Hematopoietic multipotent progenitor cell treated with erythropoietin and hydrocortisone succinate and interleukin-3 and kit ligand, for 17 days (in vitro differentiated cells): ENCODE data around the gene PCP2.

Source experiments
- DNase-seq: peaks from one replicate; pipeline ENCODE4 v3.0.0-alpha.2; 2015; ENCODE audit warnings: low spot score

The PCP2 gene

DNA sequence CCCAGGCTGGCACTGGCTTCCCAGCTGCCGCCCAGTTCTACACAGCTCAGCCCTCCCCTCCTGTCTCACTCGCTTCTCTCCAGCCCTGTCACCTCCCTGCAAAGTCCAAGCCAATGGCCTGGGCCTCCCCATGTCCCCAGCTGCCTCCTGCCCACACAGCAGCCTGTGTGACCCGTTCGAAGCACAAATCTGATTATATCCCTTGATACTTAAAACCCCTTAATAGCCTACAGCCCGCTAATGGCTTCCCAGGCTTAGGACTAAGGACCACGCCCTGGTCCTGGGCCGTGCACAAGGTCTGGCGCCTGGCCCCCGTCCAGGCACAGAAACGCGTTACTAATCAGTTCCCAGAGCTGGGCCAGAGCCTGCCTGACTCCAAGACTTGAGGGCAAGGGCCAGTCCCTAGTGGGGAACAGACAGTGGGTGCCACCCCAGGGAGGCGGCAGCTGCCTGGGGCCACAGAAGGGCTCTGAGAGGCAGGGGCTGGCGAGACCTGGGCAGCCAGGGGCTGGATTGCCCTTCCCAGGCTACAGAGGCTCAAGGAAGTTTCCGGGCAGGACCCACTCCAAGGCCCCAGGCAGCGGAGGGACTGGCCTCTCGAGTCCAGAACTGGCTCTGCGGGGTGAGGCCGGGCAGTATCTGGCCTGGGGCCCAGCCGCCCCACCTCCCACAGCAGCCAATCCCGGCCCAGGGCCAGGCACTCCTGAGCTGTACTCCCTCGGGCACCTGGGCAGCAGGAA lies 14.6 kb downstream of the PCP2 start:
- DNase-seq = no peak

DNA sequence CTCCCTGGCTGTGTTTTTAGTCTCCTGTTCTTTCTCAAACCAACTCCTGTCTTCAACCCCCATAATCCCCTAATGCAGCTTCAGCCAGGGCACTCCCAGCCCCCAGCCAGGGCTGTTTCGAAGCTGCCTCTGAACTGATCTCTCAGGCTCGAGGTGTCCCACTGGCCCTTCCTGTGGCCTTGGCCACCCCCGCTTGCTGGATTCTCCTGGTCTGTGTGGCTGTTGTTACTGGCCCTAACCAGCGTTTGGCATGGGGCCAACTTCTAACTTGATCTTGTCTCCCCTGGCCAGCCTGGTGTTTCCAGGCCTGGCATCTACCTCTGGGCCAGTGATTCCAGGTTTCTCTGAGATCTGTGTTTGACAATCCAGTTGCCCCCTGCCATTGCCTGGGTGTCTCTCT lies 15.2 kb downstream of the PCP2 start:
- DNase-seq = peak; percentile 28

DNA sequence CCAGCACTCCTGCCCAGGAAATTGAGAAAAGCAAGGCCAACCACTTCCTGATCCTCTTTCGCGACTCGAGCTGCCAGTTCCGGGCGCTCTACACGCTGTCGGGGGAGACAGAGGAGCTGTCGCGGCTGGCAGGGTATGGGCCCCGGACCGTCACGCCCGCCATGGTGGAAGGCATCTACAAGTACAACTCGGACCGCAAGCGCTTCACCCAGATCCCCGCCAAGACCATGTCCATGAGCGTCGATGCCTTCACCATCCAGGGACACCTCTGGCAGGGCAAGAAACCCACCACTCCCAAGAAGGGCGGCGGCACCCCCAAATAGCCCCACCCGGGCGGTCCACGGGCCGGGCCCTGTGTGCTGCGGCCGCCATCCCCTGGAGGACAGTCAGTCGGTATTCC lies 15.8 kb downstream of the PCP2 start:
- DNase-seq = no peak

DNA sequence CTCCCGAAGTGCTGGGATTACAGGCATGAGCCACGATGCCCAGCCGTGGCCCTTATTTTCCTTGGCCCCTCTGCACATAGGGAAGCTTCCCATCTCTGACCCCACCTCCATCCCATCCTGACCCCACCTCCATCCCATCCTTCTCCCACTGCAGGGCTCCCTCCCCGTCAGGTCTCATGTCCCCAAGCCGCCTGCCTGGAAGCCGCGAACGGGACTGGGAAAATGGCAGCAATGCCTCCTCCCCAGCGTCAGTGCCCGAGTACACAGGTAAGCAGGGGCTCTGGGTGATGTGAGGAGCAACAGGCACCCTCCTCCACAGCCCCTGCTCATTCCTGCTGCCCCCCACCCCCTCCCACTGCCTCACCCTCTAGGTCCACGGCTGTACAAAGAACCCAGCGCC lies 16.3 kb downstream of the PCP2 start:
- DNase-seq = no peak

DNA sequence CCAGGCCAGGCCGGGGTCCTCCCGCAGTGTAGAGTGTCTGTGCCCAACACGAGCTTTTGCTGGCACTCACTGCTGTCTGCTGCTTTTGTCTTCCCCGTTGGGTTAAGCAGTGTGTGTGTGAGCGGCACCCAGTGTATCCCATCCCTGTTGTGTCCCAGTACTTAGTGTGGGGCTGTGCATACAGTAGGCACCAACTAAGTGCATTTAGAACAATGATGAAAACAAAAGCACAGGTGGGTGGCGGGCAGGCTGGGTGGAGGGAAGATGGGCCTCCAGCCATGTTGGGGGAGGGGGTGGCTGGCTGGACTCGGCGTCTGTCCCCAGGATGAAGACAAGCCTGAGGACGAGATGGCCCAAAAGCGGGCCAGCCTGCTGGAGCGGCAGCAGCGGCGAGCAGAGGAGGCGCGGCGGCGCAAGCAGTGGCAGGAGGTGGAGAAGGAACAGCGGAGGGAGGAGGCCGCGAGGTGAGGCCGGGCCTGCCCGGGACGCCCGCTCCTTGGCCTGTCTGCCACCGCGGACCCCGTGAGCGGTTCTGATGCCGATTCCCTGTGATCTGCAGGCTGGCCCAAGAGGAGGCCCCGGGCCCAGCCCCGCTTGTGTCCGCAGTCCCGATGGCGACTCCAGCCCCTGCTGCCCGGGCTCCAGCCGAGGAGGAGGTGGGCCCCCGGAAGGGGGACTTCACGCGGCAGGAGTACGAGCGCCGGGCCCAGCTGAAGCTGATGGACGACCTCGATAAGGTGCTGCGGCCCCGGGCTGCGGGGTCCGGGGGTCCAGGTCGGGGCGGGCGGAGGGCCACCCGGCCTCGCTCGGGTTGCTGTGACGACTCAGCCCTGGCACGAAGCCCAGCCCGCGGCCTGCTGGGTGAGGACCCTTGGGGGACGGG lies 18.4 kb downstream of the PCP2 start:
- no peak for DNase-seq

DNA sequence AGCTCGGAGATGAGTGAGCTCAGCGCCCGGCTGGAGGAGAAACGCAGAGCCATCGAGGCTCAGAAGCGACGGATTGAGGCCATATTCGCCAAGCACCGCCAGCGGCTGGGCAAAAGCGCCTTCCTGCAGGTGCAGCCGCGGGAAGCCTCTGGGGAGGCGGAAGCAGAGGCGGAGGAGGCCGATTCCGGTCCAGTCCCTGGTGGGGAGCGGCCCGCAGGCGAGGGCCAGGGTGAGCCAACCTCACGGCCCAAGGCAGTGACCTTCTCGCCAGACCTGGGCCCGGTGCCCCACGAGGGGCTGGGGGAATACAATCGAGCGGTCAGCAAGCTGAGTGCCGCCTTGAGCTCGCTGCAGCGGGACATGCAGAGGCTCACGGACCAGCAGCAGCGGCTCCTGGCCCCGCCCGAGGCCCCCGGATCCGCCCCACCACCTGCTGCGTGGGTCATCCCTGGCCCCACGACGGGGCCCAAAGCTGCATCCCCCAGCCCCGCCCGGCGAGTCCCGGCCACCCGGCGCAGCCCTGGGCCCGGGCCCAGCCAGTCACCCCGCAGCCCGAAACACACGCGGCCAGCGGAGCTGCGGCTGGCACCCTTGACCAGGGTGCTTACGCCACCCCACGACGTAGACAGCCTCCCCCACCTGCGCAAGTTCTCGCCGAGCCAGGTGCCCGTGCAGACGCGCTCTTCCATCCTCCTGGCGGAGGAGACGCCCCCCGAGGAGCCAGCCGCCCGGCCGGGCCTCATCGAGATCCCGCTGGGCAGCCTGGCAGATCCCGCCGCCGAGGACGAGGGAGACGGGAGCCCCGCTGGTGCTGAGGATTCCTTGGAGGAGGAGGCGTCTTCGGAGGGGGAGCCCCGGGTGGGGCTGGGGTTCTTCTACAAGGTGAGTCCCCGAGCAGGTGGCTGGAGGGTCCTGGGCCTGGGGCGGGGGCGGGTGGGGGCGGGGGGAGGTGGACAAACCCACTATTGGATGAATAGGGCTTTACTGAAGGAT lies 20.9 kb downstream of the PCP2 start:
- no peak for DNase-seq

DNA sequence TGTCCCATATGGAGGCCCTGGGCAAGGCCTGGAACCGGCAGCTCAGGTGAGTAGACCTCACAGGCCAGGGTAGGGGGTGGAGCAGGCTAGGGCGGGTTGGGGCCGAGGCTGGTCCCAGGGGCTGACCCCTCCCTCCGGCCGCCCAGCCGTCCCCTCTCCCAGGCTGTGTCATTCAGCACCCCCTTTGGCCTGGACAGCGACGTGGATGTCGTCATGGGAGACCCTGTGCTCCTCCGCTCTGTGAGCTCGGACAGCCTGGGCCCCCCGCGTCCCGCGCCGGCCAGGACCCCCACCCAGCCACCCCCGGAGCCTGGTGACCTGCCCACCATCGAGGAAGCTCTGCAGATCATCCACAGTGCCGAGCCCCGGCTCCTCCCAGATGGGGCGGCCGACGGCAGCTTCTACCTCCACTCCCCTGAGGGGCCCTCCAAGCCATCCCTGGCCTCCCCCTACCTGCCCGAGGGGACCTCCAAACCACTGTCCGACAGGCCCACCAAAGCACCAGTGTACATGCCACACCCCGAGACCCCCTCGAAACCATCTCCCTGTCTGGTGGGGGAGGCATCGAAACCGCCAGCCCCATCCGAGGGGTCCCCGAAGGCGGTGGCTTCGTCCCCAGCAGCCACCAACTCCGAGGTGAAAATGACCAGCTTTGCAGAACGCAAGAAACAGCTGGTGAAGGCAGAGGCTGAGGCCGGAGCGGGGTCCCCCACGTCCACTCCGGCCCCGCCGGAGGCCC lies 21.8 kb downstream of the PCP2 start:
- DNase-seq = no peak

DNA sequence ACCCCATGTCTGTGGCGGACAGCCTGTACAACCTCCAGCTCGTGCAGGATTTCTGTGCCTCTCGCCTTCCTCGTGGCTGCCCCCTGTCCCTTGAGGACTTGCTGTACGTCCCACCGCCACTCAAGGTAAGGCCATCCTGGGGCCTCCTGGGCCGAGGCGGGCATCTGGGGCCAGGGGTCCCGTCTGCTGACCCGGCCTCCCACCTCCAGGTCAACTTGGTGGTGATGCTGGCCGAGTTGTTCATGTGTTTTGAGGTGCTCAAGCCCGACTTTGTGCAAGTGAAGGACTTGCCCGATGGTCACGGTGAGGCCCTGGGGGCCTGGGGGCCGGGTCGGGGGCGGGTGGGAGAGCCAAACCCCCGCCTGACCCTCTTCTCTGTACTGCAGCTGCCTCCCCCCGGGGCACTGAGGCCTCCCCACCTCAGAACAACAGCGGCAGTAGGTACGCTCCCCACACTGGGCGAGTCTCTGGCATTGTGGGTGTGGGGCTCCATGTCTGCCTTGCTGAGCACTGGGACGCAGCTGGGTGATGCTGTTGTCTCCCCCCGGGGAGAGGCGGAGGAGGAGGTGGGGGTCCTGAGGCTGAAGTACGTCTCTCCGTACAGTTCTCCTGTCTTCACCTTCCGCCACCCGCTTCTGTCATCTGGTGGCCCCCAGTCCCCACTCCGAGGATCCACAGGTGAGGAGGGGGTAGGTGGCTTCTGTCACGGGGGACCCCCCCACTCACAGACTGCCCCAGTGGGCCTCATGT lies 22.9 kb downstream of the PCP2 start:
- DNase-seq = no peak

DNA sequence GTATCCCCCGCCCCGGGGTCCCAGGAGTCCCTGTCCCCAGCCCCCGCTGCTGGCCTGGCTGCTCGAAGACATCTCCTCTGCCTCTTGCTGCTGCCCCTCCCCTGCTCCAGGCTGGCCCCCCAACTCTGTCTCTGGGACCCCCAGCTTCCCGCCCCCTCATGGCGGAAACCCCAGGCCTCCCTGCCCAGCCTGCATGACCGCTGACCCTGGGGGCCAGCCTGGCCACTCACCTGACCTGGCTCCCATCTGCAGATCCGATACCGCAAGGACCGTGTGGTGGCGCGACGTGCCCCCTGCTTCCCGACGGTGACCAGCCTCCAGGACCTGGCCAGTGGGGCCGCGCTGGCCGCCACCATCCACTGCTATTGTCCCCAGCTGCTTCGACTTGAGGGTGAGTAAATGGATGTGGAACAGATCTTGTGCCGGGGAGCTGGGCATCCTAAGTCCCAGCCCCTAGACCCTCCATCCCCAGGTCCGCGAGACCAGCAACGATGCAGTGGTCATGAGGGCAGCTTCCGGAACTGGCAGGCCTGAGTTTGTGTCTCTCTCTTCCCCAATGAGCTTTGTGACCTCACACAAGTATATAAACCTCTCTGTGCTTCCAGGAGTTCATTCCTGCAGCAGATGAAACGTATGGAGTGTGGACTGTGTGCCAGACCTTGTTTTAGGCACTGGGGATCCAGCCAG lies 25.5 kb downstream of the PCP2 start:
- no peak for DNase-seq

DNA sequence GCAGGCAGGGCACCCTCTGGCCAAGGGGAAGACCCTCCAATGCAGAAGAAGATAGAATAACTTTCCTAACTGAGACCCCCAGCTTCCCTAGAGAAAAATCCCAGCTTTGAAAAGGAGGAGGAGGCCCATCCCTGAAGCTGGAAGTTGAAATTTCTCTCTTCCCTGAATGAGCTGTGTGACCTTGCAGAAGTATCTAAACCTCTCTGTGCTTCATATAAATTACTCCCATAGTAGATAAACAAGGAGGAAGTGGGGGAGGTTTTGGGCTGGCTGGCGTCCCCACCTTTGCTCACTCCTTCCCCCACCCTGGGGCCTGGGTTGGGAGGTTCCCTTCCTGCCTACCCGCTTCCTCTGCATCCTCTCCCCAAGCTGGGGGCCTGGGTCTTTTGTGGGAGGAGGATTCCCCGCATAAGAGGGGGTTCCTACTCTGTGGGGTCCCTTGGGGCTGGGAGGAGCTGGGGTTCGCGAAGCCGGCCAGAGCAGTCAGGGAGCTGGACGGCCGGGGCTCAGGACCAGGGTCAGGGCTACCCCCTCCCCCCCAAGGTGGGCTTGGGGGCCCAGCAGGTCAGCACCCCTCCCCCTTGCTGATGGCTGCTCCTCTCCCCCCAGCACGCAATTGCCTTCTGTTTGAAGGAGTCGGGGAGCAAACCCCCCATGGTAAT lies 26.2 kb downstream of the PCP2 start:
- no peak for DNase-seq

DNA sequence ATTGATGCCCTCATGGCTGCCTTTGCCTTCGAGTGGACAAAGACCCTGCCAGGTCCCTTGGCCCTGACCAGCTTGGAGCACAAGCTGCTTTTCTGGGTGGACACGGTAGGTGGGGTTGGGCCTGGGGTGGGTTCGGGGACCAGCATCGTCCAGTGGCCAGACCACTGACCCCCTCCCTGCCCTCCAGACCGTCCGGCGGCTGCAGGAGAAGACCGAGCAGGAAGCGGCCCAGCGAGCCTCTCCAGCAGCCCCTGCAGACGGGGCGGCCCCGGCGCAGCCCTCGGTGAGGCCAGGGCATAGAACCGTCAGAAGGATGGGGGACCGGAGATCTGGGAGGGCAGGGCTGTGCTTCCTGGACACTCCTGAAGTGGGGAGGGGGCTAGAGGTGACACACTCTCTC lies 27.2 kb downstream of the PCP2 start:
- no peak for DNase-seq

DNA sequence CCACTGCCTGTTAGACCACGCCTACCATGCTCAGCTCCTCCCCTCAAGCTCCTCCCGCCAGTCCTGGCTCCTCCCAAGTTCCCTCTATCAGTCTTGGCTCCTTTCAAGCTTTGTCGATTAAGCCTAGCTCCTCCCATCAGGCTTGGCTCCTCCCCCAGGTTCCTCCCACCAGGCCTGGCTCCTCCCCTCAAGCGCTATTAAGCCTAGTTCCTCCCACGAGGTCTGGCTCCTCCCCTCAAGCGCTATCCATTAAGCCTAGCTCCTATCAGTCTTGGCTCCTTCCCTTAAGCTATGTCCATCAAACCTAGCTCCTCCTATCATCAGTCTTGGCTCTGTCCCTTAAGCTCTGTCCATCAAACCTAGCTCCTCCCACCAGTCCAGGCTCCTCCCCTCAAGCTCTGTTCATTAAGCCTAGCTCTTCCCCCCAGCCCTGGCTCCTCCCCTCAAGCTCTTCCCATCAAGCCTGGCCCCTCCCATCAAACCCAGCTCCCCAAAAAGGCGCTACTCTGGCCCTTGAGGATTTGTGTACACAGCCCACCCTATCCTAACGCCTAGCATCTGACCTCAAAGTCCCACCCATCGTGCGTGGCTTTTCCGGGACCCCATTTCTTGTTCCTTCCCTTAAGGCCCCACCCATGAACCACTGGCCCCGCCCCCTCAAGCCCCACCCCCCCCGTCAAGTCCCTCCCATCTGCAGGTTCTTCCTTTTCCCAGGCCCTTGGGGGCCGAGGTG lies 27.9 kb downstream of the PCP2 start:
- peak; percentile 62 for DNase-seq

DNA sequence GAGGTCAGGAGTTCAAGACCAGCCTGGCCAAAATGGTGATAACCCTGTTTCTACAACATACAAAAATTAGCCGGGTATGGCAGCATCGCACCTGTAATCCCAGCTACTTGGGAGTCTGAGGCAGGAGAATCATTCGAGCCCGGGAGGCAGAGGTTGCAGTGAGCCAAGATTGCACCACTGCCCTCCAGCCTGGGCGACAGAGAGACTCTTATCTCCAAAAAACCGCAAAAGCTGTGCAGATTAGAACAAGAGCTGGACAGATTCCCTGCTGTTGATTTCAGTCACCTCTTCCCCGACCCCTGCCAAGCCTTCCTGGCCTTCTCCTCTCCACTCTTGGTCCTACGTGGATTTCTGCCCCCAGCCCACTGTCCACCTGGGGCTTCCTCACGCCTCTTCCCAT lies 29.6 kb downstream of the PCP2 start:
- DNase-seq = no peak

DNA sequence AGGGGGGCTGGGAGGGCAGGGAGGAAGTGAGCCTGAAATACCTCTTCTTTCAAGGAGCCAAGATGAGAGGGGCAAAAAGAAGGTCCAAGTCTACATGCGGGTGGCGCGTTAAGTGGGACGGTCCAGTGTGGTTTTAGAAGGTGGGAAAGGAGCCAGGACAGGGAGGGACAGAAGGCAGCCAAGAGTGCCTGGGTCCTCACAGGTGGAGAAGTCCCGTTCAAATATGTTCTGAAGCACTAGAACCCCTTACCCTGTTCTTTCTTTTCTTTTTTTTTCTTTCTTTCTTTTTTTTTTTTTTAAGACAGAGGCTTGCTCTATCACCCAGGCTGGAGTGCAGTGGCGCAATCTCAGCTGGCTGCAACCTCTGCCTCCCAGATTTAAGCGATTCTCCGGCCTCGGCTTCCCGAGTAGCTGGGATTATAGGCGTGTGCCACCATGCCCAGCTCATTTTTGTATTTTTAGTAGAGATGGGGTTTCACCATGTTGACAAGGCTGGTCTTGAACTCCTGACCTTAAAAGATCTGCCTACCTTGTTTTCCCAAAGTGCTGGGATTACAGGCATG lies 30.5 kb downstream of the PCP2 start:
- DNase-seq = no peak

DNA sequence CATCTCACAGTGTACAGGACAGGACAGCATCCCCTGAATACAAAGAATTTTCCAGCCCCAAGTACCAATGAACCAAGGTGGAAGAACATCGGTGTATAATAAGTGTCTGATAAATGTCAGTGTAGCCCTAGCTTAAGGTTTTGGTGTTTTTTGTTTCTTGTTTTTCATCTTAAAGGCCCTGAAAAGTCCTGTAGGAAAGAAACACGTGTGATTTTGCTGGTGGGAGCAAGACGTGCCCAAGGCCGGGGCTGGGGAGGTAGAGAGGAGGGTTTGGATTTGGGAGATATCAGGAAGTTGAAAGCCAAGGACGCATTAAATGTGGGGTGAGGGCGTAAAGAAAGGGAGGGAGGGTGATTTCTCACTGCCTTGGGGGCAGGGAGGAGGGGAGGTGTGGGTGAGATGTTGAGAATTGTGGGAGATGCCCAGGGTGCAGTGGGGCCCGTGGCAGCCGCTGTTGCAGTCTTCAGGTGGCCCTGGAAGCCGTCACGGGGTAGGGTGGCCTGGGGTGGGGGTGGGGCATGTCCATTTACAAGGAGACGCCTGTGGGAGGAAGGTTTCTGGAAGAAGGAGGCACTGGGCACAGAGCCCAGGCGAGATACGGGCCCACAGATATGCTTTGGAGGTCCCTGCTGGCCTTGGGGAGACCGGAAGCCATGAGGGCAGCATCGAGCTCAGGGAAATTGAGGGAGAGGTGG lies 31.1 kb downstream of the PCP2 start:
- no peak for DNase-seq

DNA sequence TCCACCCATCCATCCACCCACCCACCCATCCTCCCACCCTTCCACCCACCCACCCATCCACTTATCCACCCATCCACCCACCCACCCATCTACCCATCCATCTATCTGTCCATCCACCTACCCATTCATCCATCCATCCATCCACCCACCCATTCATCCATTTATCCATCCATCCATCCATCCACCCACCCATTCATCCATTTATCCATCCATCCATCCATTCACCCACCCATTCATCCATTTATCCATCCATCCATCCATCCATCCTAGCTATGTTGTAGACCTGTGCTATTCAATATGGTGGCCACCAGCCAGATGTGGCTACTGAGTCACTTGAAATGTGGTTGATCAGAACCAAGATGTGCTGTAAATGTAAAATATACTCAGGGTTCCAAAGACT lies 32.8 kb downstream of the PCP2 start:
- DNase-seq = no peak

DNA sequence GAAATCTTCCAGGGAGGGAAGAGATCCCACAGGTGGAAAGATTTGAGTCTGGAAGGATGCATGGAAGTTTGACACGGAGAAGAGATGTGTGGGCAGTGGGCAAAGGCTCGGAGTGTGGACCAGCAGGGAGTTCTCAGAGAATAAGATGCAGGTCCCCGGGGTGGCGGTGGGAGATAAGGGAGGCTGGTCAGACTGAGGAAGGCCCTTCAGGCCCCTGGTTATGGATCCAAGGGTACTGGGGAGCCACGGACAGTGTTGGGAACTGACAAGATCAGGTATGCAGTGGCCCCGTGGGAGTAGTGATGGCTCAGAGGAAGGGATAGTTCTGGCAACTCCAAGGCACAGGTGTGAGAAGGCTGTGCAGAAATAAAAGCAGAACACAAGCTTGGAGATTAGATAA lies 35.3 kb downstream of the PCP2 start:
- DNase-seq = no peak

DNA sequence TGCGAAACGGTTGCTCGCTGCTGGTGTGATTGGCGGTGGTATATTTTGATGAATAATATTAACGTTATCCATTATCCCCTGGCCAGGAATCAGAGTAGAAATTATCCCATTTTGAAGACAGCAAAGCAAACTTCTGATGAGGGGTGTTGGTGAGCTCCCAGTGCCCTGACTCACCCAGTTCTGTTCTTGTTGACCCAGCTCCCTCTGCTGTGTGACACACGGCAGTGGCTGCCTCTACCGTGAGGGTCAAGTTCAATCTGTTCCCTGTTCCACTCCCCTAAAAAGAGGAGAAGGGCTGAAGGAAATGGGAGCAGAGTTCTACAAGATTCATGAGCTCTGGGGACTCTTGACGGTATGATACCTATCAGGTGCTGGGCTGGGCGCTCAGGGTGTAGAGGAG lies 35.8 kb downstream of the PCP2 start:
- no peak for DNase-seq
